Liver (tissue), 9 donors: ENCODE measurements around the gene CD14. TPM values are rescaled to one million over a fixed set of nuclear protein-coding genes. Genes with fewer than 3 reads are reported as not detected.

Experiments used
- DNase-seq: peaks from one replicate; pipeline ENCODE4 v3.0.0-alpha.2; 2017; ENCODE audit warnings: low spot score
- H3K27ac ChIP-seq, 2 donors: one replicate each; pipeline ENCODE4 v1.7.0; 2013; ENCODE audit warnings: inconsistent platforms in 2 of 2, low read length in 2 of 2, control low read depth in 1 of 2, low read depth in 1 of 2, mild to moderate bottlenecking in 1 of 2
- H3K27me3 ChIP-seq, 4 donors: one replicate each; pipeline versions ENCODE4 v1.6.1 to v1.7.0; 2013; ENCODE audit warnings: low read length in 3 of 4, inconsistent platforms in 1 of 4, mild to moderate bottlenecking in 1 of 4, moderate library complexity in 1 of 4; ENCODE audit not compliant: control insufficient read depth in 4 of 4, insufficient read depth in 4 of 4
- H3K36me3 ChIP-seq, 4 donors: one replicate each; pipeline versions ENCODE4 v1.6.1 to v1.7.0; 2013; ENCODE audit warnings: low read length in 3 of 4, mild to moderate bottlenecking in 3 of 4, low read depth in 1 of 4, moderate library complexity in 1 of 4; ENCODE audit not compliant: control insufficient read depth in 4 of 4, insufficient read depth in 3 of 4
- H3K4me1 ChIP-seq, 4 donors: one replicate each; pipeline versions ENCODE4 v1.6.1 to v1.7.0; 2013; ENCODE audit warnings: low read length in 3 of 4, mild to moderate bottlenecking in 3 of 4, moderate library complexity in 1 of 4; ENCODE audit not compliant: control insufficient read depth in 4 of 4, insufficient read depth in 4 of 4
- H3K4me3 ChIP-seq, 3 donors: one replicate each; pipeline versions ENCODE4 v1.6.1 to v1.7.0; 2013; ENCODE audit warnings: low read length in 3 of 3, control low read depth in 1 of 3, low read depth in 1 of 3, mild to moderate bottlenecking in 1 of 3
- H3K9ac ChIP-seq, 2 donors: one replicate each; pipeline ENCODE4 v1.7.0; 2013; ENCODE audit warnings: low read length in 2 of 2, mild to moderate bottlenecking in 2 of 2, moderate library complexity in 2 of 2, control low read depth in 1 of 2, low read depth in 1 of 2
- H3K9me3 ChIP-seq, 4 donors: one replicate each; pipeline versions ENCODE4 v1.6.1 to v1.7.0; 2013; ENCODE audit warnings: low read length in 3 of 4; ENCODE audit not compliant: control insufficient read depth in 4 of 4
- CTCF ChIP-seq: fragments of 150-350 bp; IDR thresholded peaks from 2 replicates; pipeline ENCODE4 v1.5.1; 2017; ENCODE audit warnings: improper control_type of control experiment, low read depth, low read length; ENCODE audit not compliant: missing input control
- EGR1 ChIP-seq, 2 donors: IDR thresholded peaks; 2 replicates each; pipeline ENCODE4 v1.6.1; 2016 to 2018; ENCODE audit warnings: antibody characterized with exemption in 2 of 2, low read depth in 2 of 2
- GABPA ChIP-seq, 2 donors: IDR thresholded peaks in 1 of 2; conservative IDR thresholded peaks in 1 of 2; 2 replicates each; pipeline ENCODE4 v1.6.1; 2016; ENCODE audit warnings: antibody characterized with exemption in 2 of 2, mild to moderate bottlenecking in 1 of 2, moderate library complexity in 1 of 2
- HNF4A ChIP-seq, 2 donors: conservative IDR thresholded peaks; 2 replicates each; pipeline ENCODE4 v1.6.1; 2016; ENCODE audit warnings: antibody characterized with exemption in 2 of 2, mild to moderate bottlenecking in 2 of 2
- HNF4G ChIP-seq: IDR thresholded peaks from 2 replicates; pipeline ENCODE4 v1.6.1; 2016; ENCODE audit warnings: antibody characterized with exemption
- JUND ChIP-seq, 2 donors: IDR thresholded peaks; 2 replicates each; pipeline ENCODE4 v1.6.1; 2016; ENCODE audit warnings: antibody characterized with exemption in 2 of 2
- MAX ChIP-seq: IDR thresholded peaks from 2 replicates; pipeline ENCODE4 v1.6.1; 2016; ENCODE audit warnings: antibody characterized with exemption
- NR2F2 ChIP-seq: IDR thresholded peaks from 2 replicates; pipeline ENCODE4 v1.6.1; 2016; ENCODE audit warnings: antibody characterized with exemption
- RAD21 ChIP-seq, 2 donors: IDR thresholded peaks; 2 replicates each; pipeline ENCODE4 v1.6.1; 2016; ENCODE audit warnings: antibody characterized with exemption in 2 of 2, mild to moderate bottlenecking in 2 of 2
- REST ChIP-seq: IDR thresholded peaks from 2 replicates; pipeline ENCODE4 v1.6.1; 2016; ENCODE audit warnings: antibody characterized with exemption, mild to moderate bottlenecking
- RXRA ChIP-seq, 2 donors: IDR thresholded peaks; 2 replicates each; pipeline ENCODE4 v1.6.1; 2017 to 2018; ENCODE audit warnings: antibody characterized with exemption in 2 of 2, mild to moderate bottlenecking in 1 of 2
- SP1 ChIP-seq: IDR thresholded peaks from 2 replicates; pipeline ENCODE4 v1.6.1; 2018; ENCODE audit warnings: antibody characterized with exemption, mild to moderate bottlenecking
- TAF1 ChIP-seq: conservative IDR thresholded peaks from 2 replicates; pipeline ENCODE4 v1.6.1; 2016; ENCODE audit warnings: antibody characterized with exemption, mild to moderate bottlenecking
- YY1 ChIP-seq: IDR thresholded peaks from 2 replicates; pipeline ENCODE4 v1.6.1; 2016; ENCODE audit warnings: antibody characterized with exemption, mild to moderate bottlenecking
- ZBTB33 ChIP-seq: IDR thresholded peaks from 2 replicates; pipeline ENCODE4 v1.6.1; 2016; ENCODE audit warnings: antibody characterized with exemption
- WGBS: extraction: QIAGEN DNeasy Blood & Tissue Kit; methylation state at CpG from one replicate; pipeline ENCODE4 v1.1.7; 2013; 5-methylcytosine and 5-hydroxymethylcytosine counted together
- polyA plus RNA-seq, 2 donors: library from polyadenylated mRNA; stranded (reverse) in 1 of 2; unstranded in 1 of 2; fragments of 200-250 nt in 1 of 2; fragments of >200 nt in 1 of 2; fragmentation: Nextera tagmentation in 1 of 2; extraction: Ambion mirVana in 1 of 2; gene quantifications; one replicate each; pipeline versions ENCODE4 v1.2.1 to v1.2.3, GENCODE V29; 2013 to 2015
- total RNA-seq, 2 donors: library from RNA; depleted of rRNA; stranded (reverse); fragments of >200 nt; gene quantifications; one replicate each; pipeline ENCODE4 v1.2.3, GENCODE V29; 2014
- donor health status: healthy.
- donor health status: healthy.
- donor health status: healthy.
- donor health status: healthy.
- donor health status: healthy.

Gene CD14
- total and polyA plus RNA-seq, 4 donors: 61.0 to 343 (median 287) TPM

- TF ChIP-seq JUND (IDR thresholded peaks at IDR 0.05) (no peak), YY1 (no peak)
- peaks cover 0 to 23% (median 13%) of the 10 kb centered on the region in 4 donors for H3K4me1 ChIP-seq
- no peak for DNase-seq
- no peaks in the 10 kb centered on the region for H3K27me3 ChIP-seq
- WGBS: 70% methylated on average over 2 of the region's 2 CpGs
- H3K9ac ChIP-seq: peak overlapping the region in 1 of 2 donors; percentile 83
- H3K27ac ChIP-seq: peak overlapping the region; percentile 82 to 90
- H3K4me3 ChIP-seq: peak overlapping the region; percentile 66 to 85 (median 71)
- H3K9me3 ChIP-seq: no peaks in the 10 kb centered on the region
- no peaks in the 10 kb centered on the region for H3K36me3 ChIP-seq
These were observed 526 bp upstream of the CD14 start for GRCh38 chr5:140633501-140633900.

- no peaks in the 10 kb centered on the region for H3K27me3 ChIP-seq
- H3K4me3 ChIP-seq: peak overlapping the region; percentile 66 to 85 (median 71)
- WGBS: under 1% methylated on average over 51 of the region's 51 CpGs
- no peaks in the 10 kb centered on the region for H3K36me3 ChIP-seq
- H3K4me1 ChIP-seq: peaks cover 0 to 23% (median 13%) of the 10 kb centered on the region in 4 donors
- TF ChIP-seq MAX (no peak), HNF4G (no peak), CTCF (peak; percentile 5), REST (peak; percentile 9), ZBTB33 (no peak), HNF4A (conservative IDR thresholded peaks at IDR 0.05) (no peak), GABPA (IDR thresholded peaks at IDR 0.05 in 1 of 2, conservative IDR thresholded peaks at IDR 0.05 in 1 of 2) (no peak), NR2F2 (no peak), SP1 (no peak), EGR1 (IDR thresholded peaks at IDR 0.05; ENCODE audit: low read depth in 2 of 2) (no peak), RAD21 (IDR thresholded peaks at IDR 0.05) (no peak), TAF1 (no peak), RXRA (IDR thresholded peaks at IDR 0.05) (no peak)
- H3K9me3 ChIP-seq: no peaks in the 10 kb centered on the region
- peak overlapping the region; percentile 82 to 90 for H3K27ac ChIP-seq
- H3K9ac ChIP-seq: peak overlapping the region; percentile 83 to 89
- DNase-seq: peak; percentile 50
These were observed 482 bp downstream of the CD14 start for GRCh38 chr5:140632366-140633020.
